ENCODE measurements around the gene SCNN1B.

- TF ChIP-seq ZNF501 (tag by site-specific recombination; IDR thresholded peaks at IDR 0.05): no peak
- no peak for TF ChIP-seq ELK4 (IDR thresholded peaks at IDR 0.05; ENCODE audit: borderline replicate concordance, low read depth, low read length)
- TF ChIP-seq CTCF (tag by site-specific recombination; IDR thresholded peaks at IDR 0.05): no peak
- no peak for TF ChIP-seq TSHZ1 (tag by site-specific recombination; IDR thresholded peaks at IDR 0.05; ENCODE audit: borderline replicate concordance)
- no peak for TF ChIP-seq TCF7L2 (IDR thresholded peaks at IDR 0.05; ENCODE audit: borderline replicate concordance, low read depth, low read length)
- no peak for TF ChIP-seq PRDM10 (tag by site-specific recombination; IDR thresholded peaks at IDR 0.05)
- TF ChIP-seq ZSCAN30 (tag by site-specific recombination; IDR thresholded peaks at IDR 0.05): no peak
- TF ChIP-seq ZNF596 (tag by site-specific recombination; IDR thresholded peaks at IDR 0.05): no peak
- no peak for TF ChIP-seq ZBTB20 (tag by site-specific recombination; IDR thresholded peaks at IDR 0.05)
- no peak for TF ChIP-seq ZEB2 (tag by site-specific recombination; IDR thresholded peaks at IDR 0.05)
- no peak for TF ChIP-seq ZNF510 (tag by site-specific recombination; IDR thresholded peaks at IDR 0.05; ENCODE audit: insufficient replicate concordance)
- no peak for TF ChIP-seq ZNF155 (tag by site-specific recombination; IDR thresholded peaks at IDR 0.05)
- no peak for TF ChIP-seq ZNF146 (tag by site-specific recombination; IDR thresholded peaks at IDR 0.05)
Measured at GRCh38 chr16:23334457-23334853, 32.4 kb downstream of the SCNN1B start.

Measured in HEK293 (cell line).